H1 (cell line): ENCODE data around the gene TRMT13. TPM values are rescaled to one million over a fixed set of nuclear protein-coding genes. Genes with fewer than 3 reads are reported as not detected.

Experiments
- CTCF ChIA-PET: fragments of 300-600 bp; sonication (Branson Sonifier 250); formaldehyde crosslinking; loops from one replicate; lab custom pipeline; 2021; ENCODE audit not compliant: partially characterized antibody; lab: Charles Lee
- POLR2A ChIA-PET: fragments of 300-600 bp; sonication (Branson Sonifier 250); formaldehyde crosslinking; loops from one replicate; lab custom pipeline; 2021; ENCODE audit warnings: inconsistent platforms; ENCODE audit not compliant: partially characterized antibody; lab: Charles Lee
- DNase-seq, 2 experiments: peaks; one replicate each; pipeline versions ENCODE4 v3.0.0 to v3.0.0-alpha.2; 2010 to 2022; ENCODE audit warnings: low spot score in 2 of 2, low read depth in 1 of 2, mixed read lengths in 1 of 2
- FAIRE-seq: peaks from 2 replicates; lab custom pipeline; 2011; peaks lifted over from hg19 to GRCh38; lab: Jason Lieb, UNC
- H2AFZ ChIP-seq: 2 replicates; pipeline ENCODE4 v1.8.1; 2012; ENCODE audit warnings: low read length, inconsistent platforms
- H2AK5ac ChIP-seq: 2 replicates; pipeline ENCODE4 v1.6.1; 2013; ENCODE audit warnings: low read depth, low read length
- H2BK120ac ChIP-seq: replicated peaks from 2 replicates; pipeline ENCODE3; 2013; ENCODE audit warnings: low read depth, low read length, inconsistent platforms
- H2BK12ac ChIP-seq: 2 replicates; pipeline ENCODE4 v1.6.1; 2013; ENCODE audit warnings: low read depth, low read length
- H2BK15ac ChIP-seq: 2 replicates; pipeline ENCODE4 v1.6.1; 2013; ENCODE audit warnings: low read length
- H2BK20ac ChIP-seq: 2 replicates; pipeline ENCODE4 v1.6.1; 2013; ENCODE audit warnings: low read length
- H2BK5ac ChIP-seq: 2 replicates; pipeline ENCODE4 v1.6.1; 2013; ENCODE audit warnings: low read depth, low read length
- H3K14ac ChIP-seq: 2 replicates; pipeline ENCODE4 v1.6.1; 2013; ENCODE audit warnings: inconsistent platforms; ENCODE audit not compliant: insufficient read length
- H3K18ac ChIP-seq: 2 replicates; pipeline ENCODE4 v1.6.1; 2013; ENCODE audit warnings: low read length; ENCODE audit errors: extremely low read depth
- H3K23ac ChIP-seq: 2 replicates; pipeline ENCODE4 v1.6.1; 2013; ENCODE audit warnings: inconsistent platforms; ENCODE audit not compliant: insufficient read length
- H3K23me2 ChIP-seq: 2 replicates; pipeline ENCODE4 v1.6.1; 2013; ENCODE audit warnings: low read depth, low read length
- H3K27ac ChIP-seq: 2 replicates; pipeline ENCODE4 v1.6.1; 2011; ENCODE audit warnings: low read depth, low read length, inconsistent platforms
- H3K27me3 ChIP-seq, 4 experiments: replicated peaks in 1 of 4; 1 replicate in 1 of 4; 2 replicates in 3 of 4; pipeline versions ENCODE4 v1.6.1 to v1.8.1; 2011 to 2013; ENCODE audit warnings: low read length in 3 of 4, mild to moderate bottlenecking in 3 of 4, inconsistent platforms in 2 of 4, mixed read lengths in 2 of 4, moderate library complexity in 1 of 4; ENCODE audit not compliant: control insufficient read depth in 3 of 4, insufficient read depth in 3 of 4; ENCODE audit errors: extremely low read depth in 1 of 4
- H3K36me3 ChIP-seq, 4 experiments: 2 replicates each; pipeline versions ENCODE4 v1.6.1 to v1.8.1; 2011 to 2013; ENCODE audit warnings: mild to moderate bottlenecking in 4 of 4, low read length in 3 of 4, moderate library complexity in 2 of 4, control low read depth in 1 of 4, inconsistent platforms in 1 of 4; ENCODE audit not compliant: insufficient read depth in 4 of 4, control insufficient read depth in 2 of 4
- H3K4ac ChIP-seq: replicated peaks from 2 replicates; pipeline ENCODE3; 2013; ENCODE audit warnings: low read length, low read depth, mixed read lengths, inconsistent platforms; ENCODE audit not compliant: insufficient read length
- H3K4me1 ChIP-seq, 4 experiments: replicated peaks in 1 of 4; 1 replicate in 1 of 4; 2 replicates in 3 of 4; pipeline versions ENCODE4 v1.6.1 to v1.8.1; 2011 to 2013; ENCODE audit warnings: low read length in 3 of 4, inconsistent platforms in 2 of 4, mixed read lengths in 1 of 4; ENCODE audit not compliant: insufficient read depth in 4 of 4, control insufficient read depth in 3 of 4
- H3K4me2 ChIP-seq, 2 experiments: 2 replicates each; pipeline versions ENCODE4 v1.6.1 to v1.8.1; 2011 to 2013; ENCODE audit warnings: low read depth in 2 of 2, low read length in 2 of 2, control low read depth in 1 of 2, inconsistent platforms in 1 of 2, mild to moderate bottlenecking in 1 of 2; ENCODE audit not compliant: insufficient read depth in 1 of 2
- H3K4me3 ChIP-seq, 4 experiments: fragments of 200-600, 300-600 bp in 1 of 4; sonication (generic), shearing (Covaris generic), sonication (Bioruptor Twin) in 1 of 4; 2 replicates each; pipeline versions ENCODE4 v1.5.1 to v1.8.1; 2011 to 2016; ENCODE audit warnings: low read length in 4 of 4, low read depth in 3 of 4, control low read depth in 2 of 4, inconsistent platforms in 2 of 4, mild to moderate bottlenecking in 2 of 4, mixed read lengths in 1 of 4, moderate library complexity in 1 of 4; ENCODE audit not compliant: insufficient read depth in 2 of 4; ENCODE audit errors: extremely low read depth in 1 of 4
- H3K56ac ChIP-seq: replicated peaks from 2 replicates; pipeline ENCODE3; 2013; ENCODE audit warnings: low read depth, mild to moderate bottlenecking, mixed read lengths, low read length, inconsistent platforms; ENCODE audit not compliant: insufficient read length
- H3K79me1 ChIP-seq: 2 replicates; pipeline ENCODE4 v1.6.1; 2013; ENCODE audit warnings: low read depth, low read length, control low read depth
- H3K79me2 ChIP-seq, 2 experiments: 2 replicates each; pipeline versions ENCODE4 v1.6.1 to v1.8.1; 2012 to 2013; ENCODE audit warnings: low read length in 2 of 2, mild to moderate bottlenecking in 2 of 2, inconsistent platforms in 1 of 2; ENCODE audit not compliant: insufficient read depth in 2 of 2, control insufficient read depth in 1 of 2
- H3K9ac ChIP-seq, 4 experiments: replicated peaks in 1 of 4; 1 replicate in 1 of 4; 2 replicates in 3 of 4; pipeline versions ENCODE4 v1.6.1 to v1.8.1; 2011 to 2013; ENCODE audit warnings: low read depth in 3 of 4, low read length in 3 of 4, control low read depth in 2 of 4, mild to moderate bottlenecking in 2 of 4, moderate library complexity in 2 of 4, inconsistent platforms in 1 of 4; ENCODE audit errors: extremely low read depth in 1 of 4
- H3K9me3 ChIP-seq, 2 experiments: 2 replicates each; pipeline versions ENCODE4 v1.6.1 to v1.8.1; 2012 to 2013; ENCODE audit warnings: mild to moderate bottlenecking in 2 of 2, moderate library complexity in 2 of 2, control low read depth in 1 of 2, inconsistent platforms in 1 of 2, low read depth in 1 of 2, low read length in 1 of 2, mixed read lengths in 1 of 2; ENCODE audit not compliant: insufficient read depth in 2 of 2
- H4K20me1 ChIP-seq, 2 experiments: replicated peaks in 1 of 2; 2 replicates each; pipeline versions ENCODE3 to v1.8.1; 2011 to 2013; ENCODE audit warnings: inconsistent platforms in 2 of 2, low read length in 2 of 2, mild to moderate bottlenecking in 1 of 2; ENCODE audit not compliant: insufficient read depth in 2 of 2, control insufficient read depth in 1 of 2
- H4K5ac ChIP-seq: 2 replicates; pipeline ENCODE4 v1.6.1; 2013; ENCODE audit warnings: low read length, low read depth, mixed read lengths, inconsistent platforms; ENCODE audit not compliant: insufficient read length
- H4K8ac ChIP-seq: 2 replicates; pipeline ENCODE4 v1.8.0; 2013; ENCODE audit warnings: mild to moderate bottlenecking, moderate library complexity, low read length, inconsistent platforms; ENCODE audit not compliant: insufficient read depth; ENCODE audit errors: extremely low read depth
- H4K91ac ChIP-seq: replicated peaks from 2 replicates; pipeline ENCODE3; 2013; ENCODE audit warnings: low read length, mixed read lengths, inconsistent platforms; ENCODE audit not compliant: insufficient read length
- CBX5 ChIP-seq: fragments of 300-800, 300-1000 bp; sonication (generic); IDR thresholded peaks from 2 replicates; pipeline ENCODE4 v1.7.1; 2016; ENCODE audit warnings: antibody characterized with exemption, low read length, low read depth
- CBX8 ChIP-seq: fragments of 300-800, 300-1000 bp; sonication (generic); IDR thresholded peaks from 2 replicates; pipeline ENCODE4 v1.7.1; 2016; ENCODE audit warnings: low read depth, low read length, borderline replicate concordance
- CHD1 ChIP-seq: IDR thresholded peaks from 2 replicates; pipeline ENCODE4 v1.6.1; 2012; ENCODE audit warnings: low read depth, low read length, improper control_type of control experiment
- CREB1 ChIP-seq: IDR thresholded peaks from 2 replicates; pipeline ENCODE4 v1.6.1; 2012; ENCODE audit warnings: inconsistent platforms
- KDM5A ChIP-seq: fragments of 200-600 bp; IDR thresholded peaks from 2 replicates; pipeline ENCODE4 v1.7.1; 2012; ENCODE audit warnings: mild to moderate bottlenecking, low read length, inconsistent platforms, mixed read lengths
- POU5F1 ChIP-seq: IDR thresholded peaks from 2 replicates; pipeline ENCODE4 v1.6.1; 2011; ENCODE audit warnings: low read depth, mild to moderate bottlenecking, low read length, moderate library complexity
- SP1 ChIP-seq: IDR thresholded peaks from 2 replicates; pipeline ENCODE4 v1.6.1; 2011; ENCODE audit warnings: low read depth, low read length
- TCF12 ChIP-seq: IDR thresholded peaks from 2 replicates; pipeline ENCODE4 v1.6.1; 2011; ENCODE audit warnings: low read depth, mild to moderate bottlenecking, low read length
- WGBS, 2 experiments: shearing (Covaris generic) in 1 of 2; methylation state at CpG; one replicate each; pipeline versions ENCODE4 v1.1.6 to v1.1.7; 2013 to 2015; ENCODE audit warnings: low lambda C conversion rate in 2 of 2, mixed read lengths in 2 of 2, inconsistent platforms in 1 of 2, low coverage in 1 of 2, missing lambda C conversion rate in 1 of 2; ENCODE audit not compliant: insufficient replicate concordance in 2 of 2, insufficient coverage in 1 of 2, insufficient read length in 1 of 2; ENCODE audit errors: extremely low coverage in 1 of 2, missing lambda C conversion rate in 1 of 2; 5-methylcytosine and 5-hydroxymethylcytosine counted together
- polyA plus RNA-seq, 7 experiments: library from polyadenylated mRNA; depleted of rRNA in 3 of 7; stranded (reverse) in 5 of 7; unstranded in 2 of 7; fragments of >200 nt in 5 of 7; fragments of 200-250 nt in 2 of 7; gene quantifications; 1 replicate in 5 of 7; 2 replicates in 1 of 7; 4 replicates in 1 of 7; pipeline versions ENCODE4 v1.2.1 to v1.2.3, GENCODE V29; 2011 to 2013; ENCODE audit warnings: missing spikeins in 2 of 7, mixed read lengths in 2 of 7
- total RNA-seq: library from RNA; stranded (reverse); fragmentation: NEBNext Ultra II Directional; extraction: Animal tissue kit (Norgen Biotek cat#: 25700); gene quantifications from 2 replicates; pipeline ENCODE4 v1.2.1, GENCODE V29; 2021

Gene TRMT13
- total and polyA plus RNA-seq, 2 of the 8 experiments (the other 6 are each of a cell fraction or from before 2014, with no cell fraction given): 3.6 to 14.8 TPM

GRCh38 chr1:100100202-100100601, 32.8 kb upstream of the TRMT13 start:
- Histone ChIP-seq H2AFZ (no peak overlapping the region), H2BK20ac (no peak overlapping the region), H3K4me3 (no peak overlapping the region), H3K9ac (no peak overlapping the region), H2BK5ac (no peak overlapping the region), H3K27me3 (peaks cover 0 to 1% (median 0%) of the 10 kb centered on the region in 4 experiments; a peak in 1 of 7 replicates), H2AK5ac (no peak overlapping the region), H3K4ac (no peak overlapping the region), H3K79me1 (no peaks in the 10 kb centered on the region), H4K91ac (no peak overlapping the region), H2BK120ac (no peak overlapping the region), H3K18ac (no peak overlapping the region), H3K27ac (no peak overlapping the region), H3K9me3 (no peaks in the 10 kb centered on the region), H2BK15ac (no peak overlapping the region), H3K36me3 (peaks cover 2 to 61% (median 20%) of the 10 kb centered on the region in 4 experiments), H3K4me1 (no peaks in the 10 kb centered on the region), H4K5ac (no peak overlapping the region), H3K79me2 (no peaks in the 10 kb centered on the region), H4K8ac (no peak overlapping the region), H3K4me2 (no peak overlapping the region), H4K20me1 (peaks cover 0 to 1% of the 10 kb centered on the region in 2 experiments), H3K56ac (no peak overlapping the region), H3K14ac (no peak overlapping the region), H3K23ac (no peak overlapping the region), H2BK12ac (no peak overlapping the region), H3K23me2 (no peaks in the 10 kb centered on the region)
- no peak for TF ChIP-seq CBX5
- TF ChIP-seq TCF12: no peak
- no peak for TF ChIP-seq CBX8
- TF ChIP-seq CHD1: no peak
- no peak for TF ChIP-seq POU5F1
- TF ChIP-seq CREB1: no peak
- no peak for TF ChIP-seq SP1
- no peak for TF ChIP-seq KDM5A
- ChIA-PET CTCF (no interaction called here), POLR2A (interaction anchor here (1.2 kb wide), 1 partner anchor 14 kb away, joined by 3 read pairs; no protein-coding TSS in a partner anchor)
- no peak for FAIRE-seq
- DNase-seq: no peak
- 97% methylated on average over 1 of the region's 1 CpG; no CpG with 5 or more reads in 1 of the 2 experiments for WGBS, 2 experiments
